OCI-LY1 (cell line): ENCODE results near the gene FOXN3.

Experiments used
- CTCF ChIP-seq: fragments of 200-600 bp; sonication (generic), shearing (Covaris generic); IDR thresholded peaks from 2 replicates; pipeline ENCODE4 v1.5.1; 2017; ENCODE audit warnings: mild to moderate bottlenecking, antibody characterized with exemption, low read length, moderate library complexity, mixed read lengths
- EZH2 ChIP-seq: fragments of 200-600 bp; sonication (generic), shearing (Covaris generic); IDR thresholded peaks from 2 replicates; pipeline ENCODE4 v1.8.0; 2017; ENCODE audit warnings: borderline replicate concordance, mixed run types, mild to moderate bottlenecking, antibody characterized with exemption, low read length, moderate library complexity, mixed read lengths

GRCh38 chr14:89400529-89400928 lies 16.5 kb downstream of the FOXN3 start:
- TF ChIP-seq CTCF (no peak), EZH2 (no peak)
